GM21528 (cell line): ENCODE results near the gene TAAR6.
A peak's percentile ranks its signal among the peaks of the same experiment; 100 is the strongest.
"Not testable (repeated sequence)": the region's sequence is repeated elsewhere in the genome, so short reads cannot be mapped to it uniquely, and the experiment has no call there.

Experiments
- ATAC-seq: cut with Tn5 transposase; IDR thresholded peaks from one replicate; pipeline ENCODE4 v1.9.1; 2021; ENCODE audit warnings: mild to moderate bottlenecking, moderate library complexity; ENCODE audit not compliant: unreplicated experiment, low FRiP score

The TAAR6 gene, protein sequence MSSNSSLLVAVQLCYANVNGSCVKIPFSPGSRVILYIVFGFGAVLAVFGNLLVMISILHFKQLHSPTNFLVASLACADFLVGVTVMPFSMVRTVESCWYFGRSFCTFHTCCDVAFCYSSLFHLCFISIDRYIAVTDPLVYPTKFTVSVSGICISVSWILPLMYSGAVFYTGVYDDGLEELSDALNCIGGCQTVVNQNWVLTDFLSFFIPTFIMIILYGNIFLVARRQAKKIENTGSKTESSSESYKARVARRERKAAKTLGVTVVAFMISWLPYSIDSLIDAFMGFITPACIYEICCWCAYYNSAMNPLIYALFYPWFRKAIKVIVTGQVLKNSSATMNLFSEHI

GRCh38 chr6:132570221-132570777, at the start of gene TAAR6:
Gene TAAR6 (plus strand): TSS chr6:132570322. CDS start chr6:132570322, 0 bp downstream.
- no peak for ATAC-seq

DNA sequence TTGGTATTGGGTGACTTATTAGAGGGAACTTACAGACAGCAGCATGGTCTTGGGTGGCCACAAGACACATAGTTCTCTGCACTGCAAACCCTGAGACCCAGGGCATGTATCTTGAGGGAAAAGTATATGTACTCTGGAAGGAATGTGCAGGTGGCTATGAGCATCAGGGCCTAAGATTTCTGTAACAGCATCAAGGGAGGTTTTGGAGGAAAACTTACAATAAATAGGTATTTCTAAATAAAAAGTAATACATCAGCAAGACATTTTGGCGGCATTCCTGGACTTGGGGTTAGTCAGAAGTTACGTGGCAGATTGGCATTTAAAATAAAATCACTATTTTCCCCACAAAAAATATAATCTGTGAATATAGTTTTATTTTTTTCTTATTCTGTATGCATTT, 49.2 kb upstream of the TAAR6 start:
- no peak for ATAC-seq

GRCh38 chr6:132524646-132525045, 45.5 kb upstream of the TAAR6 start:
- no peak for ATAC-seq

GRCh38 chr6:132525866-132526265, 44.3 kb upstream of the TAAR6 start:
- ATAC-seq = no peak

- ATAC-seq = no peak
These were observed 43.7 kb upstream of the TAAR6 start for GRCh38 chr6:132526461-132526860.

- no peak for ATAC-seq
These were observed 42.3 kb upstream of the TAAR6 start for GRCh38 chr6:132527791-132528190.

GRCh38 chr6:132530293-132530974, 39.7 kb upstream of the TAAR6 start:
- peak; percentile 89 for ATAC-seq

- not testable (repeated sequence) for ATAC-seq
These were observed 35.6 kb upstream of the TAAR6 start for GRCh38 chr6:132534546-132534945.

- no peak for ATAC-seq
These were observed 33.0 kb upstream of the TAAR6 start for GRCh38 chr6:132537145-132537544.

DNA sequence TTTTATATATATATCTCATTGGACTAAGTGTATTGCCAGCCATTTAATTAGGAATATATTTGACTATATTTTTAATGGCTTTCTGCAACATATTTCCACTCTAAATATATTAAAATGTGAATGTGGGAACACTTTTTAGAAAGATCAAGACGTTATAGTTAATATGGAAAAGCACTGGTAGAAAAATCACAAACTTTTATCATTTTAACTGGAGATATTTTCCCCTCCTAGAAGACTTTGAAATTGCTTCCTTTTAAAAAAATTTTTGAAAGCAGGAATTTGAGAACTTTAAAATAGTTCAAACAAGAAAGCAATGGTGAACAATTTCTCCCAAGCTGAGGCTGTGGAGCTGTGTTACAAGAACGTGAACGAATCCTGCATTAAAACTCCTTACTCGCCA, 32.1 kb upstream of the TAAR6 start, which contains the start of gene TAAR9:
TSS of gene TAAR9 (plus strand) at position 301 of the 400 bp plus-strand sequence. CDS start at position 314, 13 bp downstream.
- no peak for ATAC-seq

- ATAC-seq = no peak
These were observed 25.3 kb upstream of the TAAR6 start for GRCh38 chr6:132544826-132545225.

GRCh38 chr6:132548746-132549463, 21.2 kb upstream of the TAAR6 start:
- ATAC-seq = no peak

DNA sequence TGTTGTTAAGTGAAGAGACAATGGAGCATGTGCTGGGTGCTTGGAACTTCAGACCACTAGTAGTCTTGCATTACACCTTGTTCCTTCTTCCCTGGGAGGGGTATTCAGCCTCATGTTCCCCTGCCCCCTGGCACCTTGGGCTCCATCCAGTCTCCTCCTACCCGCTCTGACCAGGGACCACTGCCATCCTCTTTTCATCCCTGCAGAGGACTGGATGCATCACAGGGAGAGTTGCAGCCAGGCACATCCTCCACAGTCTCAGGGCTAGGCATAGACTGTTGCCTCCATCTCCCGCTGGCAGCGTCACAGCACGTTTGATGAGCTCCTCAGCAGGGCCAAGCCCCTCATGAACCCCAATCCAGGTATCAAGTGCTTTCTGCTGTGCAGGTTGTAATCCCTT, 18.9 kb upstream of the TAAR6 start:
- no peak for ATAC-seq

DNA sequence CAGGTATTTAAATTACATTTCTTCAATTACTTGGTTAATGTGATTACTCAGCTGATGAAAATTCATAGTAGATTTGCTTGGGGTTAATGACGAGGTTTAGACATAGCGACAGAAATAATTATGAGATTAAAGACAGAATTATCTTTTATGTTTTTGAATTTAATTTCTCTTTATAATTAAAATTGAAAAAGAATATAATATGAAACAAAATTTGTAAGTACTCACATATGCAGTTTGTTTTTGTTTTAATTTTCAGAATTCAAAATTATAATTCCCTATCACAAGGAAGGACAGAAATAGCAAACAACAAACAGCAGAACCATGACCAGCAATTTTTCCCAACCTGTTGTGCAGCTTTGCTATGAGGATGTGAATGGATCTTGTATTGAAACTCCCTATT, 17.8 kb upstream of the TAAR6 start, which contains the start of gene TAAR8:
TSS of gene TAAR8 (plus strand) at position 301 of the 400 bp plus-strand sequence. CDS start at position 322, 21 bp downstream.
- ATAC-seq = no peak

- not testable (repeated sequence) for ATAC-seq
These were observed 10.0 kb upstream of the TAAR6 start for GRCh38 chr6:132560087-132560486.

- ATAC-seq = no peak
These were observed 3.7 kb upstream of the TAAR6 start for GRCh38 chr6:132566404-132566803.

DNA sequence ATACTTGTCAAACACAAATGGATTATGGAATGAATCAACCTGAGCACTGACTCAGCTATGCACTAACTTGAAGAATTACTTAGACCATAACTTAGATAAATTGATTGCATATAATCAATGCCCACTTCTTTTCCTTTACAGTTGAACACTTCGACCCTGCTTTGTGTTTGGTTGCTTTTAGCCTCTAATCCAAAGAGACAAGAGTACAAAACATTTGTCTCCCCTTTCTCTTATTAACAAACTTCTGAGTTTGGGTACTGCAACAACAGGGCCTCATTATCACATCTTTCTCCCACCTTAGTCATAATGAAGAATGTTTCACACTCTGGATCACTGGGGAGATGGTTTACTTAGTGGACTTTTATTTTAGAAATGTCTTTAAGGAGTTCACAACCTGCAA, 2.6 kb upstream of the TAAR6 start:
- ATAC-seq = no peak

- no peak for ATAC-seq
These were observed 1.5 kb upstream of the TAAR6 start for GRCh38 chr6:132568611-132569010.

- ATAC-seq = no peak
These were observed 952 bp upstream of the TAAR6 start for GRCh38 chr6:132569170-132569569.

DNA sequence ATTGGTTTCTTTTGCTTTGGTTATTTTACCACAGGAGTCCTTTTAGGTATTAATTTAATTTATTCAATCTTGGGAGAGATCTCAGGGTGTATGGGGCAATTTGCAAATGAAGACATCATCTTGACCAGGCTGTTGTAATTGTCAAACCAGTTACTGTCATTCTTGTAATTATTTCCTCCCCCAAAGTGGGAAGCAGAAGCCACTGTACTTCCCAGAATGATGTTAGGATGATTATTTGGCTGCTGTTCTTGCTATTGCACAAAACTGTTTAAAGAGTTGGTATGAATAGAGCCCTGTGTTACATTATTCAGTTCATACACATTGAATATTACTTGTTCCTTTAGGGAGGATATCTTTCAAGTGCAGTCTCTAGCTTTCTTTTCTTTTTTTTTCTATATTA, 1.7 kb downstream of the TAAR6 start:
- ATAC-seq = no peak

DNA sequence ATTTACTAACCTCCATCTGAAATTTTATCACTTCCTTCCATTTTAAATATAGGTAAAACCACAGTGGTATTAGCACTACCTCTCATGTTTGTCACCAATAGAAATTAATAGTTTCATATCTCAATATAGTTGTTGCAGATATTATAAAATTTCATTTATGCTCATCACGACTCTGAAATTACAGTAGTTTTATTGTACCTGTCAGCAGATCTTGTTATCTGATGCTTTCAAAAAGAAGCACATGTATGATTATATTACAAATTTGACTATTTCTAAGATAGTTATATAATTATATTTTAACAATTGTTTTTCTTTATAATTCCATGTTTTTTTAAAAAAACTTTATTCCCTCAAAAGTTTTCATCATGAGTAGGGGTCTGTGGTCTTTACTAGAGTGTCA, 14.6 kb downstream of the TAAR6 start:
- no peak for ATAC-seq
